Gastroesophageal sphincter (tissue), 3 donors: Measurements from ENCODE around the gene EVC.
"Not testable (repeated sequence)": the region's sequence is repeated elsewhere in the genome, so short reads cannot be mapped to it uniquely, and the experiment has no call there.

Experiments used
- EP300 ChIP-seq: sonication (generic); formaldehyde crosslinking; IDR thresholded peaks from one replicate; pipeline ENCODE4 v1.6.1; 2017; ENCODE audit warnings: antibody characterized with exemption, mild to moderate bottlenecking
- POLR2A ChIP-seq, 2 donors: fragments of 450-650 bp; IDR thresholded peaks; one replicate each; pipeline ENCODE4 v1.6.1; 2017; ENCODE audit warnings: antibody characterized with exemption in 2 of 2, mild to moderate bottlenecking in 2 of 2, moderate library complexity in 1 of 2
- TF ChIP-seq, protein P1 (sequence below), 4 experiments: fragments of 200-600 bp in 2 of 4; fragments of 450-650 bp in 2 of 4; sonication (generic) in 1 of 4; IDR thresholded peaks; one replicate each; pipeline ENCODE4 v1.5.1; 2017 to 2019; ENCODE audit warnings: antibody characterized with exemption in 4 of 4, mild to moderate bottlenecking in 2 of 4, moderate library complexity in 2 of 4

DNA sequence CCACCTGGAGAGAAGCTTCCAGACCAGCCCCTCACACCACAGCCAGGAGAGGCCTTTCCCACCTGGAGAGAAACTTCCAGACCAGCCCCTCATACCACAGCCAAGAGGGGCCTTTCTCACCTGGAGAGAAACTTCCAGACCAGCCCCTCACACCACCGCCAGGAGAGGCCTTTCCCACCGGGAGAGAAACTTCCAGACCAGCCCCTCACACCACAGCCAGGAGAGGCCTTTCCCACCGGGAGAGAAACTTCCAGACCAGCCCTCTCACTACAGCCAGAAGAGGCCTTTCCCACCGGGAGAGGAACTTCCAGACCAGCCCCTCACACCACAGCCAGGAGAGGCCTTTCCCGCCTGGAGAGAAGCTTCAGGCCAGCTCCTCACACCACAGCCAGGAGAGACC lies 101.1 kb downstream of the EVC start:
- TF ChIP-seq, protein P1, sequence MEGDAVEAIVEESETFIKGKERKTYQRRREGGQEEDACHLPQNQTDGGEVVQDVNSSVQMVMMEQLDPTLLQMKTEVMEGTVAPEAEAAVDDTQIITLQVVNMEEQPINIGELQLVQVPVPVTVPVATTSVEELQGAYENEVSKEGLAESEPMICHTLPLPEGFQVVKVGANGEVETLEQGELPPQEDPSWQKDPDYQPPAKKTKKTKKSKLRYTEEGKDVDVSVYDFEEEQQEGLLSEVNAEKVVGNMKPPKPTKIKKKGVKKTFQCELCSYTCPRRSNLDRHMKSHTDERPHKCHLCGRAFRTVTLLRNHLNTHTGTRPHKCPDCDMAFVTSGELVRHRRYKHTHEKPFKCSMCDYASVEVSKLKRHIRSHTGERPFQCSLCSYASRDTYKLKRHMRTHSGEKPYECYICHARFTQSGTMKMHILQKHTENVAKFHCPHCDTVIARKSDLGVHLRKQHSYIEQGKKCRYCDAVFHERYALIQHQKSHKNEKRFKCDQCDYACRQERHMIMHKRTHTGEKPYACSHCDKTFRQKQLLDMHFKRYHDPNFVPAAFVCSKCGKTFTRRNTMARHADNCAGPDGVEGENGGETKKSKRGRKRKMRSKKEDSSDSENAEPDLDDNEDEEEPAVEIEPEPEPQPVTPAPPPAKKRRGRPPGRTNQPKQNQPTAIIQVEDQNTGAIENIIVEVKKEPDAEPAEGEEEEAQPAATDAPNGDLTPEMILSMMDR (IDR thresholded peaks at IDR 0.05): not testable (repeated sequence)
- not testable (repeated sequence) for TF ChIP-seq POLR2A (IDR thresholded peaks at IDR 0.05); EP300
